Keratinocyte (primary cell): ENCODE results near the gene SLC1A2.

ENCODE experiments used
- EZH2 ChIP-seq: IDR thresholded peaks from one replicate; pipeline ENCODE4 v1.6.1; 2012; ENCODE audit warnings: inconsistent platforms, mild to moderate bottlenecking, low read length, moderate library complexity
- TF ChIP-seq, protein P1 (sequence below), 3 experiments: IDR thresholded peaks in 1 of 3; conservative IDR thresholded peaks in 1 of 3; optimal IDR thresholded peaks in 1 of 3; 2 replicates in 2 of 3; 3 replicates in 1 of 3; pipeline versions ENCODE3 to v1.5.1; 2011; ENCODE audit warnings: low read length in 3 of 3, mild to moderate bottlenecking in 3 of 3, moderate library complexity in 2 of 3, control low read depth in 1 of 3, inconsistent platforms in 1 of 3; ENCODE audit not compliant: insufficient read depth in 2 of 3; ENCODE audit errors: extremely low read depth in 1 of 3

DNA sequence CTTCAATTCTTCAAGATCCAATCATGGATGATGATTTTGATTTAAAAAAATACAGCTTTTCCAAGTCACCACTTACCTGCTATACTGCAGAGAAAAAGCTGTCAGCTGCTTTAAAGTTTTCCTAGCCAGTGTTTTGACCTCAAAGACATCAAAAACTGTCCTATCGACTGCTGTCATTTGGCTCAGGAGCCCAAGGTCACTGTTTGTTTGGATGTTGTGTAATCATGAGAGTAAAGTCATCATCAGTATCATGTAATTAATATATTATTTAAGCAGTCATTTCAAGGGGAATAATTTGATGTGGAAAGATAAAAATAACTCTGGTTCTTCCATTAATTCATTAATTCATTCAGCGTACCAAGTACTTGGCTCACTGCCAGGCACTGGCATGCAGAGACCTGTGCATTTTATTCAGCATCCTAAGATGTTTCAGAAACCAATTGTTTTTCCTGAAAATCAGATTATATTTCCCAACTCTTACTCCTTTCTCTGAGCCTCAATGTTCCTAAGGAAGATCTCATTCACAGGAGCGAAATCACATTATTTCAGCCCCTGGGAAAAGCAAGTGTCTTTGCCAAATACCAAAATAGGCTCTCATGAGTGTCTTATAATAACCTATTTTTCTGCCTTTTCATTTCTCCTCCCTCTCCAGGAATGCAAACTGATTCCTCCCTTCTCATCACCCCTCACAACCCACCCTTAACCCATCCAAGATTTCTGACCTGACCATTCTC is 59.9 kb downstream of the SLC1A2 start:
- TF ChIP-seq, protein P1, sequence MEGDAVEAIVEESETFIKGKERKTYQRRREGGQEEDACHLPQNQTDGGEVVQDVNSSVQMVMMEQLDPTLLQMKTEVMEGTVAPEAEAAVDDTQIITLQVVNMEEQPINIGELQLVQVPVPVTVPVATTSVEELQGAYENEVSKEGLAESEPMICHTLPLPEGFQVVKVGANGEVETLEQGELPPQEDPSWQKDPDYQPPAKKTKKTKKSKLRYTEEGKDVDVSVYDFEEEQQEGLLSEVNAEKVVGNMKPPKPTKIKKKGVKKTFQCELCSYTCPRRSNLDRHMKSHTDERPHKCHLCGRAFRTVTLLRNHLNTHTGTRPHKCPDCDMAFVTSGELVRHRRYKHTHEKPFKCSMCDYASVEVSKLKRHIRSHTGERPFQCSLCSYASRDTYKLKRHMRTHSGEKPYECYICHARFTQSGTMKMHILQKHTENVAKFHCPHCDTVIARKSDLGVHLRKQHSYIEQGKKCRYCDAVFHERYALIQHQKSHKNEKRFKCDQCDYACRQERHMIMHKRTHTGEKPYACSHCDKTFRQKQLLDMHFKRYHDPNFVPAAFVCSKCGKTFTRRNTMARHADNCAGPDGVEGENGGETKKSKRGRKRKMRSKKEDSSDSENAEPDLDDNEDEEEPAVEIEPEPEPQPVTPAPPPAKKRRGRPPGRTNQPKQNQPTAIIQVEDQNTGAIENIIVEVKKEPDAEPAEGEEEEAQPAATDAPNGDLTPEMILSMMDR (optimal IDR thresholded peaks at IDR 0.05 in 1 of 3, IDR thresholded peaks at IDR 0.05 in 1 of 3, conservative IDR thresholded peaks at IDR 0.05 in 1 of 3; ENCODE audit: extremely low read depth in 1 of 3, insufficient read depth in 2 of 3, low read length in 3 of 3), result no peak
- TF ChIP-seq EZH2, result no peak
